B cell (primary cell): ENCODE data around the gene MKRN2. TPM values are rescaled to one million over a fixed set of nuclear protein-coding genes. Genes with fewer than 3 reads are reported as not detected.

Experiments
- ATAC-seq: fragments of 200-7000 bp; cut with Tn5 transposase; one replicate; pipeline ENCODE4 v1.10.0; 2021; ENCODE audit warnings: low read depth, mild to moderate bottlenecking, moderate number of reproducible peaks, moderate library complexity
- CTCF ChIA-PET: fragments of 350-600 bp; sonication (Branson Sonifier 250); formaldehyde crosslinking; loops from one replicate; lab custom pipeline; 2021; ENCODE audit warnings: antibody characterized with exemption, inconsistent platforms; lab: Charles Lee
- POLR2A ChIA-PET: fragments of 350-600 bp; sonication (Branson Sonifier 250); formaldehyde crosslinking; loops from one replicate; lab custom pipeline; 2021; ENCODE audit warnings: antibody characterized with exemption; lab: Charles Lee
- DNase-seq: peaks from one replicate; pipeline ENCODE4 v3.0.0; 2013
- H2AFZ ChIP-seq: 2 replicates; pipeline ENCODE4 v1.6.1; 2012; ENCODE audit warnings: mild to moderate bottlenecking, low read depth, low read length; ENCODE audit not compliant: insufficient read depth, poor library complexity, severe bottlenecking
- H3K27ac ChIP-seq, 2 donors: 1 replicate in 1 of 2; 2 replicates in 1 of 2; pipeline ENCODE4 v1.5.1; 2012 to 2013; ENCODE audit warnings: low read length in 2 of 2, mild to moderate bottlenecking in 2 of 2, moderate library complexity in 1 of 2
- H3K27me3 ChIP-seq, 4 experiments: fragments of 200-600 bp in 1 of 4; sonication (generic) in 1 of 4; replicated peaks in 1 of 4; 1 replicate in 2 of 4; 2 replicates in 2 of 4; pipeline versions ENCODE4 v1.6.1 to v1.7.0; 2013 to 2016; ENCODE audit warnings: low read length in 3 of 4, mild to moderate bottlenecking in 2 of 4, mixed read lengths in 1 of 4, moderate library complexity in 1 of 4; ENCODE audit not compliant: insufficient read depth in 4 of 4, control insufficient read depth in 3 of 4; ENCODE audit errors: control extremely low read depth in 1 of 4
- H3K36me3 ChIP-seq, 2 experiments: replicated peaks in 1 of 2; 1 replicate in 1 of 2; 2 replicates in 1 of 2; pipeline versions ENCODE4 v1.6.1 to v1.7.1; 2013; ENCODE audit warnings: low read length in 1 of 2; ENCODE audit not compliant: insufficient read depth in 2 of 2, control insufficient read depth in 1 of 2; ENCODE audit errors: control extremely low read depth in 1 of 2, extremely low read depth in 1 of 2
- H3K4me1 ChIP-seq, 2 donors: fragments of 200-600 bp in 1 of 2; sonication (generic) in 1 of 2; 1 replicate in 1 of 2; 2 replicates in 1 of 2; pipeline versions ENCODE4 v1.5.1 to v1.6.1; 2013 to 2017; ENCODE audit warnings: low read length in 2 of 2; ENCODE audit not compliant: control insufficient read depth in 2 of 2, insufficient read depth in 2 of 2
- H3K4me2 ChIP-seq: replicated peaks from 2 replicates; pipeline ENCODE3; 2012; ENCODE audit warnings: mild to moderate bottlenecking, low read depth, low read length; ENCODE audit not compliant: poor library complexity, severe bottlenecking
- H3K4me3 ChIP-seq, 5 experiments: fragments of 200-600 bp in 1 of 5; sonication (generic) in 1 of 5; 1 replicate in 3 of 5; 2 replicates in 2 of 5; pipeline versions ENCODE4 v1.5.1 to v1.7.0; 2011 to 2016; ENCODE audit warnings: low read length in 4 of 5, mild to moderate bottlenecking in 4 of 5, low read depth in 2 of 5, control low read depth in 1 of 5, moderate library complexity in 1 of 5; ENCODE audit not compliant: insufficient read depth in 1 of 5; ENCODE audit errors: control extremely low read depth in 1 of 5, extremely low read depth in 1 of 5
- H3K79me2 ChIP-seq: fragments of 200-600 bp; sonication (generic); one replicate; pipeline ENCODE4 v1.6.0; 2016; ENCODE audit warnings: low read length; ENCODE audit not compliant: control insufficient read depth, insufficient read depth
- H3K9ac ChIP-seq: fragments of 200-600 bp; sonication (generic); 2 replicates; pipeline ENCODE4 v1.6.1; 2017; ENCODE audit warnings: mild to moderate bottlenecking, low read length, moderate library complexity
- H3K9me3 ChIP-seq, 3 donors: one replicate each; pipeline versions ENCODE4 v1.6.1 to v1.7.1; 2013; ENCODE audit warnings: low read length in 2 of 3; ENCODE audit not compliant: control insufficient read depth in 2 of 3, insufficient read depth in 1 of 3; ENCODE audit errors: control extremely low read depth in 1 of 3
- H4K20me1 ChIP-seq: 2 replicates; pipeline ENCODE4 v1.6.0; 2012; ENCODE audit warnings: mild to moderate bottlenecking, low read length; ENCODE audit not compliant: insufficient read depth, control insufficient read depth, poor library complexity, severe bottlenecking
- H3K27ac Mint-ChIP-seq: one replicate; pipeline ENCODE4 v1.8.0; 2021; ENCODE audit warnings: mixed read lengths
- H3K27me3 Mint-ChIP-seq: one replicate; pipeline ENCODE4 v1.8.0; 2021; ENCODE audit warnings: mixed read lengths
- H3K4me1 Mint-ChIP-seq: one replicate; pipeline ENCODE4 v1.8.0; 2021; ENCODE audit warnings: mixed read lengths
- H3K4me3 Mint-ChIP-seq: one replicate; pipeline ENCODE4 v1.8.0; 2021; ENCODE audit warnings: mixed read lengths
- H3K9me3 Mint-ChIP-seq: one replicate; pipeline ENCODE4 v1.8.0; 2022; ENCODE audit warnings: mixed read lengths; ENCODE audit not compliant: insufficient read depth
- CTCF ChIP-seq: fragments of 200-600 bp; IDR thresholded peaks from one replicate; pipeline ENCODE4 v1.8.0; 2022; ENCODE audit warnings: antibody characterized with exemption, mild to moderate bottlenecking
- EZH2 ChIP-seq: IDR thresholded peaks from 2 replicates; pipeline ENCODE4 v1.6.1; 2012; ENCODE audit warnings: borderline replicate concordance, low read depth, mild to moderate bottlenecking, moderate library complexity, low read length; ENCODE audit not compliant: insufficient read depth, poor library complexity, severe bottlenecking
- WGBS: methylation state at CpG from one replicate; pipeline ENCODE4 v1.1.5; 2013; ENCODE audit warnings: missing lambda C conversion rate; ENCODE audit not compliant: insufficient coverage; 5-methylcytosine and 5-hydroxymethylcytosine counted together
- intact Hi-C: fragments of 100-400 bp; cut with micrococcal nuclease; formaldehyde crosslinking; loops from one replicate; pipeline ENCODE4 v1.10.0; 2022
- polyA plus RNA-seq: library from polyadenylated mRNA; depleted of rRNA; stranded (reverse); fragments of >200 nt; gene quantifications from 2 replicates; pipeline ENCODE4 v1.2.3, GENCODE V29; 2012
- total RNA-seq, 2 donors: library from RNA; stranded (reverse); fragments of 120-200 nt in 1 of 2; gene quantifications; 1 replicate in 1 of 2; 2 replicates in 1 of 2; pipeline versions ENCODE4 v1.2.3 to v1.2.4, GENCODE V29; 2013 to 2022

The MKRN2 gene
- total and polyA plus RNA-seq, 2 donors (not counting 1 experiment from before 2014, with no cell fraction given): 21.5 to 25.9 TPM

DNA sequence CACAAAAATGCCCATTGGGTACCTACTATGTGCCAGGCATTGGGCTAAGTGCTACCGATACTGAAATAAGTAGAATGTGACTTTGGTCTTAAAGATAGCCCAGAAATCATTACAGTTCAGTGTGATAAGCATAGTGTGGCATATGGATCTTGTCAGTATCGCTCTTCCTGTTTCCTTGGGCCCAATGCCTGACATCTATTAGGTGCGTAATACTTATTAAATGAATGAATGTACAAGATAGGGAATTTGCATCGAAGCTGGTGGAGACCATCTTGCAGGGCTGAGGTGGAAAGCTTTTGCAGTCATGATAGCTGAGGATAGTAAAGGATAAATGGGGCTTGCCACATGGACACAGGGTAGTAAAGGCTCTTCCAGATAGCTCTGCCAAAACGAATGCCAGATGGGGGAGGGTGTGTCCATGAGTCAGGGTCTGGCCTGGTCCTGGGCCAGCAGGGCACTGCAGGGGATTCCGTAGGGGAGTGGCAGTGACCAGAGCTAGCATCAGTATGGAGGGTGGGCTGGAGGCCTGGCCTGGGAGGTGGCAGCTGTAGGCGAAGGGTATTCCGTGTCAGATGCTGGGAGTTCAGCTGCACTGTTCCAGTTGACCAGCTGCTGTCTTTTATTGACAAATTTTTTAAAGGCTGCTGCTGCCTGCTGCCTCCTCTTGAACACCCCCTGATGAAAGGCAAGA lies 49.2 kb upstream of the MKRN2 start:
- Histone ChIP-seq H2AFZ (no peak overlapping the region), H3K79me2 (no peaks in the 10 kb centered on the region), H3K27me3 (no peaks in the 10 kb centered on the region), H3K27ac (no peak overlapping the region), H3K4me3 (no peak overlapping the region), H4K20me1 (no peaks in the 10 kb centered on the region), H3K36me3 (peaks cover 0 to 17% of the 10 kb centered on the region in 2 experiments), H3K9me3 (no peaks in the 10 kb centered on the region), H3K4me1 (no peaks in the 10 kb centered on the region), H3K4me2 (no peak overlapping the region), H3K9ac (no peak overlapping the region)
- intact Hi-C loops: no loop called here
- no peak overlapping the region for H3K4me3 Mint-ChIP-seq
- POLR2A ChIA-PET: no interaction called here
- DNase-seq: no peak
- no peaks in the 10 kb centered on the region for H3K4me1 Mint-ChIP-seq
- TF ChIP-seq EZH2 (no peak), CTCF (no peak)
- H3K27ac Mint-ChIP-seq: no peak overlapping the region
- H3K9me3 Mint-ChIP-seq: no peaks in the 10 kb centered on the region
- over 99% methylated on average over 7 of the region's 8 CpGs for WGBS
- H3K27me3 Mint-ChIP-seq: no peaks in the 10 kb centered on the region
- CTCF ChIA-PET: interaction anchor here (0.7 kb wide), 1 partner anchor 34 kb away, joined by 3 read pairs; no protein-coding TSS in a partner anchor
- ATAC-seq: no peak

DNA sequence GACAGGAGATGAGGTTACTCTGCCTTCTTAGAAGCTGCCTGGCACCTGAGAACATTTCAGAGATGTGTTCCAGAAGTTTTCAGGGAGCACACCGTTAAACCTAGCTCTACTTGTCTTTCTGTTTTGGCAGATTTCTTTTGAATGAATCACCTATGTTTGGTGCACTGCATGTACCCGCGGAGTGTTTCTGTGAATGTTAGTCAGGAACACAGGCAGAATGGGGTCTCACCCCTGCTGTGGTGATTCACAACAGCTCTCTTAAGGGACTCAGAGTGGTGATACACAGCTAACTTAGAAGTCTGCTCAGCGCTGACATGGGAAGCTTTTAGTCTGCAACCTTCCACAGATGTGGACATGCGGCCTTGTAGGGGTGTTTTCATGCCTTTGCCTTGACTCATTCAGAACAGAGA lies 48.6 kb upstream of the MKRN2 start:
- Histone ChIP-seq H3K4me2 (no peak overlapping the region), H3K9me3 (no peaks in the 10 kb centered on the region), H3K4me1 (no peaks in the 10 kb centered on the region), H4K20me1 (no peaks in the 10 kb centered on the region), H3K27me3 (no peaks in the 10 kb centered on the region), H2AFZ (no peak overlapping the region), H3K27ac (no peak overlapping the region), H3K4me3 (no peak overlapping the region), H3K9ac (no peak overlapping the region), H3K36me3 (peaks cover 0 to 14% of the 10 kb centered on the region in 2 experiments), H3K79me2 (no peaks in the 10 kb centered on the region)
- H3K27ac Mint-ChIP-seq: no peak overlapping the region
- H3K27me3 Mint-ChIP-seq: no peaks in the 10 kb centered on the region
- TF ChIP-seq EZH2: no peak
- no peak for TF ChIP-seq CTCF
- ChIA-PET POLR2A (no interaction called here), CTCF (no interaction called here)
- WGBS: 95% methylated on average over 3 of the region's 5 CpGs
- H3K4me1 Mint-ChIP-seq: no peaks in the 10 kb centered on the region
- DNase-seq (no peak), ATAC-seq (no peak)
- no peaks in the 10 kb centered on the region for H3K9me3 Mint-ChIP-seq
- intact Hi-C loops: no loop called here
- H3K4me3 Mint-ChIP-seq: no peak overlapping the region
